ENCODE data around the gene DZANK1.

Gene DZANK1

GRCh38 chr20:18466894-18467730, at the start of gene DZANK1, which contains the start of gene POLR3F:
DZANK1 (minus strand) TSS chr20:18467030; CDS start chr20:18465358, 1,672 bp downstream.
POLR3F (plus strand) TSS chr20:18467390; CDS start chr20:18467507, 117 bp downstream.
- TF ChIP-seq CTCF (IDR thresholded peaks at IDR 0.05; ENCODE audit: extremely low read depth, missing control alignments) = no peak
- peak; percentile 93 for DNase-seq (ENCODE audit: low spot score)

DNA sequence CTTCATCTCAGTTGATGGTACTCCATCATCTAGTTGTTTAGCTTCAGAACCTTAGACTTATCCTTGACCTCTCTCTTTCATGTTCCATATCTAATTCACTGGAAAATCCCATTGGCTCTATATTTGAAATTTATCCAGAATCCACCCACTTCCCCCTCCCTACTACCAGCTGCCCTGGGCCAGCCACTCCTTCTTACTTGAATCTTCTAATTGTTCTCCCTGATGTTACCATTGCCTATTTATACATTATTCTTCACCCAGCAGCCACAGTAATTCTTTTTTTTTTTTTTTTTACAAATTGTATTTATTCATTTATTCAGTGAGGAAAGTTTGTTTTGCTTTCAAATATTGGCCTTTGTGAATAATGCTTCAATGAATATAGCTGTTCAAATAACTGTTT, 49.1 kb upstream of the DZANK1 start:
- no peak for DNase-seq (ENCODE audit: low spot score)
- no peak for TF ChIP-seq CTCF (IDR thresholded peaks at IDR 0.05; ENCODE audit: extremely low read depth, missing control alignments)

DNA sequence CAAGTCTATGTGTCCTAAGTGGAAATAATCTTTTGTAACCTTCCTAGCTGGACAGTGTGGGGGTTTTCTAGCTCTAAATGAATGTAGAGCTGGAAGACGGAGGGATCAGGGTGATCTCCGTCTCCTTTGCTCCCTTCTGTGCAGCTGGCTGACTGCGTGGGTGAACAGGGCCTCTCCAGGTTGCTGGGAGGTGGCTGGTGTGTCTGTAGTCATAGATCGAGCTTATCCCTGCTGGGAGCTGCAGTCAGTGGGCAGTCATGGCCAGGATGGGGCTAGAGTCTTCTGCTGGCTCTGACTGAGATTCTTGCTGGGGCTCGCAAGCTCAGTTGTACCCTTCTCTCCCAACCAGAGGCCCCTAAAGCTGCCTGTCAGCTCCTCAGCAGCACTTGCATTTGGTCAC, 47.3 kb upstream of the DZANK1 start:
- no peak for TF ChIP-seq CTCF (IDR thresholded peaks at IDR 0.05; ENCODE audit: extremely low read depth, missing control alignments)
- DNase-seq (ENCODE audit: low spot score) = no peak

- no peak for TF ChIP-seq CTCF (IDR thresholded peaks at IDR 0.05; ENCODE audit: extremely low read depth, missing control alignments)
- DNase-seq (ENCODE audit: low spot score) = no peak
Measured at GRCh38 chr20:18513208-18513607, 46.4 kb upstream of the DZANK1 start.

DNA sequence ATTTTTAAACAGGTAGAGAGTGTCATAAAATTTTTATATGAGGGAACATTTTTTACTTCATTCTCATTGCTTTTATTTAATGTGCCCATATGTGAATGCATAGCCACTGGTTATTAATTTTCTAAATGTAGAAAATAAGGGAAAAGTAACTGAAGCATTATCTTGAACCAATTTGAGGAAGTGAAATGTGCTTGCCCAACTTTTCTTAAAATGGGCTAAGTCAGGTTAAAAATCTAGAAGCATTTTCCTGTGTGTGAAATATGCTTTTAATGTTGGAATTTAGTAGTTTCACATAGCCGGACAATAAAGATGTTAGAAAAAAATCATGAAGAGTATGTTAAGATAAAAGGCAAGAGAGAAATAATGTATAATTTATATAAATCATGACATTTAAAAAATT, 44.7 kb upstream of the DZANK1 start:
- DNase-seq (ENCODE audit: low spot score) = no peak
- TF ChIP-seq CTCF (IDR thresholded peaks at IDR 0.05; ENCODE audit: extremely low read depth, missing control alignments) = no peak

DNA sequence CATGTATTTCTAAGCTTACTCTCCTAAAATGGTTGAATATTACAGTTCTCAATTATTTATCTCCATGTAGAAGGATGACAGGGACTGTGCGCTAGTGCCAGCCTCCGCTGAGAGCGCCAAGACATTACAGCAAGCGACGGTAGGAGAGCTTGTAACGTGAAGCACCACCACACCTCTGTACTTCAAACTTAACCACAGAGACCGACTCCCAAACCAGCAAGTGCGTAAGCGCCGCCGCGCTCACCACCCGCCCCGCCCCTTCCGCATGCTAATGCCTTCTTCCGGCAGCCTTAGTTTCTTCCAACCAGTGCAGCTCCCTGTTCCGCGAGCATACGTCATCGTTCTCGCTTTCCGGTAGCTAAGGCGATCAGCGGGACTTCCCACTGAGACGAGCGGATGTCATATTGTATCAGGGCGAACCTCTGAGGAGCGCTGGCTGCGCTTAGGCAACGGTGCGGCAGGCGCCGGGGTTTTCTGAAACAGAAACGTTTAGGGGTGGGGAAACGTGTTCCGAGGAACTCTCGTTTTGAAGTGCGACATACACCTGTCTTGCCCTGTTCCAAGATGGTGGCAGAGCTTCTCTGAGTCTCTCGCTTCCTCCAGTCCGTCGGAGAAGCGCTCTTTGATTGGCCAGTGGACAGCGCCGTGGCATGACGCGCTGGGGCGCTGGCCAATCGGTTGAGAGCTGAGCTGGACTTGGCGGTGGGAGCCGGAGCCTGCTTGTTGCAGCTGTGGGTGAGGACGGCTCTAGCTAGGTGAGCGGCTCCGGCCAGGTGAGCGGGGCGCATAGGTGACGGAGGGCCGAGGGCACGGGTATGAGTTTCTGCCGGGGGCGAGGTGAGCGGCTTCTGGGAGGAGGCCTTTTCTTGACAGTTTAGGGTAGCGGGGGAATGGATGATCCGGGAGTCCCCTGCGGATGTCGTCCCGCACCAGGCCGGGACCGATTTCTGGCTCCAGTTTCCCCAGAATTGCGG, 40.7 kb upstream of the DZANK1 start, which contains the start of gene SEC23B:
Gene SEC23B (plus strand): TSS at position 723 of the 974 bp plus-strand sequence. CDS start 2,896 bp downstream, outside the sequence.
- TF ChIP-seq CTCF (IDR thresholded peaks at IDR 0.05; ENCODE audit: extremely low read depth, missing control alignments) = no peak
- DNase-seq (ENCODE audit: low spot score) = peak; percentile 90
